GF-D8 (cell line): ENCODE data around the gene PLGLB2.
"Not testable (repeated sequence)": the region's sequence is repeated elsewhere in the genome, so short reads cannot be mapped to it uniquely, and the experiment has no call there.

Experiments
- DNase-seq: peaks from one replicate; lab custom pipeline; 2025; lab: John Stamatoyannopoulos, UW

The PLGLB2 gene

GRCh38 chr2:87747791-87748190, at the start of gene PLGLB2:
TSS of gene PLGLB2 (plus strand) at chr2:87748087. CDS start at chr2:87748154, 67 bp downstream.
- not testable (repeated sequence) for DNase-seq

GRCh38 chr2:87704572-87705323, 43.1 kb upstream of the PLGLB2 start:
- not testable (repeated sequence) for DNase-seq

GRCh38 chr2:87708368-87708767, 39.5 kb upstream of the PLGLB2 start:
- DNase-seq: not testable (repeated sequence)

GRCh38 chr2:87727940-87728599, 19.8 kb upstream of the PLGLB2 start:
- DNase-seq: not testable (repeated sequence)

- not testable (repeated sequence) for DNase-seq
Measured at GRCh38 chr2:87740928-87741327, 7.0 kb upstream of the PLGLB2 start.

- DNase-seq: not testable (repeated sequence)
Measured at GRCh38 chr2:87742393-87743108, 5.3 kb upstream of the PLGLB2 start.

GRCh38 chr2:87743638-87744037, 4.2 kb upstream of the PLGLB2 start:
- not testable (repeated sequence) for DNase-seq

GRCh38 chr2:87745353-87745951, 2.4 kb upstream of the PLGLB2 start:
- not testable (repeated sequence) for DNase-seq

- not testable (repeated sequence) for DNase-seq
Measured at GRCh38 chr2:87748524-87748923, 637 bp downstream of the PLGLB2 start.

- DNase-seq: not testable (repeated sequence)
Measured at GRCh38 chr2:87750560-87750959, 2.7 kb downstream of the PLGLB2 start.

- DNase-seq: not testable (repeated sequence)
Measured at GRCh38 chr2:87754759-87755158, 6.9 kb downstream of the PLGLB2 start.
